Ovary (tissue), 3 donors: ENCODE measurements around the gene ADGRA1.

ENCODE experiments used
- CTCF ChIP-seq, 3 donors: fragments of 450-650 bp in 2 of 3; fragments of 200-600 bp in 1 of 3; IDR thresholded peaks; one replicate each; pipeline versions ENCODE4 v1.5.1 to v1.8.0; 2016 to 2022; ENCODE audit warnings: antibody characterized with exemption in 3 of 3, mild to moderate bottlenecking in 1 of 3
- EP300 ChIP-seq: sonication (generic); formaldehyde crosslinking; IDR thresholded peaks from one replicate; pipeline ENCODE4 v1.6.1; 2017; ENCODE audit warnings: antibody characterized with exemption
- donor health status: DM: no; HTN: no; CAD: no.

GRCh38 chr10:133072720-133073390 is 14.9 kb upstream of the ADGRA1 start:
- TF ChIP-seq EP300 (no peak), CTCF (IDR thresholded peaks at IDR 0.05) (no peak)
